B cell (primary cell): ENCODE data around the gene MAG. TPM values are rescaled to one million over a fixed set of nuclear protein-coding genes. Genes with fewer than 3 reads are reported as not detected.
A peak's percentile ranks its signal among the peaks of the same experiment; 100 is the strongest.

Experiments
- ATAC-seq: fragments of 200-7000 bp; cut with Tn5 transposase; one replicate; pipeline ENCODE4 v1.10.0; 2021; ENCODE audit warnings: low read depth, mild to moderate bottlenecking, moderate number of reproducible peaks, moderate library complexity
- CTCF ChIA-PET: fragments of 350-600 bp; sonication (Branson Sonifier 250); formaldehyde crosslinking; loops from one replicate; lab custom pipeline; 2021; ENCODE audit warnings: antibody characterized with exemption, inconsistent platforms; lab: Charles Lee
- POLR2A ChIA-PET: fragments of 350-600 bp; sonication (Branson Sonifier 250); formaldehyde crosslinking; loops from one replicate; lab custom pipeline; 2021; ENCODE audit warnings: antibody characterized with exemption; lab: Charles Lee
- DNase-seq: peaks from one replicate; pipeline ENCODE4 v3.0.0; 2013
- H2AFZ ChIP-seq: 2 replicates; pipeline ENCODE4 v1.6.1; 2012; ENCODE audit warnings: mild to moderate bottlenecking, low read depth, low read length; ENCODE audit not compliant: insufficient read depth, poor library complexity, severe bottlenecking
- H3K27ac ChIP-seq, 2 donors: 1 replicate in 1 of 2; 2 replicates in 1 of 2; pipeline ENCODE4 v1.5.1; 2012 to 2013; ENCODE audit warnings: low read length in 2 of 2, mild to moderate bottlenecking in 2 of 2, moderate library complexity in 1 of 2
- H3K27me3 ChIP-seq, 4 experiments: fragments of 200-600 bp in 1 of 4; sonication (generic) in 1 of 4; replicated peaks in 1 of 4; 1 replicate in 2 of 4; 2 replicates in 2 of 4; pipeline versions ENCODE4 v1.6.1 to v1.7.0; 2013 to 2016; ENCODE audit warnings: low read length in 3 of 4, mild to moderate bottlenecking in 2 of 4, mixed read lengths in 1 of 4, moderate library complexity in 1 of 4; ENCODE audit not compliant: insufficient read depth in 4 of 4, control insufficient read depth in 3 of 4; ENCODE audit errors: control extremely low read depth in 1 of 4
- H3K36me3 ChIP-seq, 2 experiments: replicated peaks in 1 of 2; 1 replicate in 1 of 2; 2 replicates in 1 of 2; pipeline versions ENCODE4 v1.6.1 to v1.7.1; 2013; ENCODE audit warnings: low read length in 1 of 2; ENCODE audit not compliant: insufficient read depth in 2 of 2, control insufficient read depth in 1 of 2; ENCODE audit errors: control extremely low read depth in 1 of 2, extremely low read depth in 1 of 2
- H3K4me1 ChIP-seq, 2 donors: fragments of 200-600 bp in 1 of 2; sonication (generic) in 1 of 2; 1 replicate in 1 of 2; 2 replicates in 1 of 2; pipeline versions ENCODE4 v1.5.1 to v1.6.1; 2013 to 2017; ENCODE audit warnings: low read length in 2 of 2; ENCODE audit not compliant: control insufficient read depth in 2 of 2, insufficient read depth in 2 of 2
- H3K4me2 ChIP-seq: replicated peaks from 2 replicates; pipeline ENCODE3; 2012; ENCODE audit warnings: mild to moderate bottlenecking, low read depth, low read length; ENCODE audit not compliant: poor library complexity, severe bottlenecking
- H3K4me3 ChIP-seq, 5 experiments: fragments of 200-600 bp in 1 of 5; sonication (generic) in 1 of 5; 1 replicate in 3 of 5; 2 replicates in 2 of 5; pipeline versions ENCODE4 v1.5.1 to v1.7.0; 2011 to 2016; ENCODE audit warnings: low read length in 4 of 5, mild to moderate bottlenecking in 4 of 5, low read depth in 2 of 5, control low read depth in 1 of 5, moderate library complexity in 1 of 5; ENCODE audit not compliant: insufficient read depth in 1 of 5; ENCODE audit errors: control extremely low read depth in 1 of 5, extremely low read depth in 1 of 5
- H3K79me2 ChIP-seq: fragments of 200-600 bp; sonication (generic); one replicate; pipeline ENCODE4 v1.6.0; 2016; ENCODE audit warnings: low read length; ENCODE audit not compliant: control insufficient read depth, insufficient read depth
- H3K9ac ChIP-seq: fragments of 200-600 bp; sonication (generic); 2 replicates; pipeline ENCODE4 v1.6.1; 2017; ENCODE audit warnings: mild to moderate bottlenecking, low read length, moderate library complexity
- H3K9me3 ChIP-seq, 3 donors: one replicate each; pipeline versions ENCODE4 v1.6.1 to v1.7.1; 2013; ENCODE audit warnings: low read length in 2 of 3; ENCODE audit not compliant: control insufficient read depth in 2 of 3, insufficient read depth in 1 of 3; ENCODE audit errors: control extremely low read depth in 1 of 3
- H4K20me1 ChIP-seq: 2 replicates; pipeline ENCODE4 v1.6.0; 2012; ENCODE audit warnings: mild to moderate bottlenecking, low read length; ENCODE audit not compliant: insufficient read depth, control insufficient read depth, poor library complexity, severe bottlenecking
- H3K27ac Mint-ChIP-seq: one replicate; pipeline ENCODE4 v1.8.0; 2021; ENCODE audit warnings: mixed read lengths
- H3K27me3 Mint-ChIP-seq: one replicate; pipeline ENCODE4 v1.8.0; 2021; ENCODE audit warnings: mixed read lengths
- H3K4me1 Mint-ChIP-seq: one replicate; pipeline ENCODE4 v1.8.0; 2021; ENCODE audit warnings: mixed read lengths
- H3K4me3 Mint-ChIP-seq: one replicate; pipeline ENCODE4 v1.8.0; 2021; ENCODE audit warnings: mixed read lengths
- H3K9me3 Mint-ChIP-seq: one replicate; pipeline ENCODE4 v1.8.0; 2022; ENCODE audit warnings: mixed read lengths; ENCODE audit not compliant: insufficient read depth
- CTCF ChIP-seq: fragments of 200-600 bp; IDR thresholded peaks from one replicate; pipeline ENCODE4 v1.8.0; 2022; ENCODE audit warnings: antibody characterized with exemption, mild to moderate bottlenecking
- EZH2 ChIP-seq: IDR thresholded peaks from 2 replicates; pipeline ENCODE4 v1.6.1; 2012; ENCODE audit warnings: borderline replicate concordance, low read depth, mild to moderate bottlenecking, moderate library complexity, low read length; ENCODE audit not compliant: insufficient read depth, poor library complexity, severe bottlenecking
- whole genome bisulfite sequencing: methylation state at CpG from one replicate; pipeline ENCODE4 v1.1.5; 2013; ENCODE audit warnings: missing lambda C conversion rate; ENCODE audit not compliant: insufficient coverage; 5-methylcytosine and 5-hydroxymethylcytosine counted together
- intact Hi-C: fragments of 100-400 bp; cut with micrococcal nuclease; formaldehyde crosslinking; loops from one replicate; pipeline ENCODE4 v1.10.0; 2022
- polyA plus RNA-seq: library from polyadenylated mRNA; depleted of rRNA; stranded (reverse); fragments of >200 nt; gene quantifications from 2 replicates; pipeline ENCODE4 v1.2.3, GENCODE V29; 2012
- total RNA-seq, 2 donors: library from RNA; stranded (reverse); fragments of 120-200 nt in 1 of 2; gene quantifications; 1 replicate in 1 of 2; 2 replicates in 1 of 2; pipeline versions ENCODE4 v1.2.3 to v1.2.4, GENCODE V29; 2013 to 2022

MAG gene
- total and polyA plus RNA-seq, 2 donors (not counting 1 experiment from before 2014, with no cell fraction given), result 0.12 to 0.58 TPM

DNA sequence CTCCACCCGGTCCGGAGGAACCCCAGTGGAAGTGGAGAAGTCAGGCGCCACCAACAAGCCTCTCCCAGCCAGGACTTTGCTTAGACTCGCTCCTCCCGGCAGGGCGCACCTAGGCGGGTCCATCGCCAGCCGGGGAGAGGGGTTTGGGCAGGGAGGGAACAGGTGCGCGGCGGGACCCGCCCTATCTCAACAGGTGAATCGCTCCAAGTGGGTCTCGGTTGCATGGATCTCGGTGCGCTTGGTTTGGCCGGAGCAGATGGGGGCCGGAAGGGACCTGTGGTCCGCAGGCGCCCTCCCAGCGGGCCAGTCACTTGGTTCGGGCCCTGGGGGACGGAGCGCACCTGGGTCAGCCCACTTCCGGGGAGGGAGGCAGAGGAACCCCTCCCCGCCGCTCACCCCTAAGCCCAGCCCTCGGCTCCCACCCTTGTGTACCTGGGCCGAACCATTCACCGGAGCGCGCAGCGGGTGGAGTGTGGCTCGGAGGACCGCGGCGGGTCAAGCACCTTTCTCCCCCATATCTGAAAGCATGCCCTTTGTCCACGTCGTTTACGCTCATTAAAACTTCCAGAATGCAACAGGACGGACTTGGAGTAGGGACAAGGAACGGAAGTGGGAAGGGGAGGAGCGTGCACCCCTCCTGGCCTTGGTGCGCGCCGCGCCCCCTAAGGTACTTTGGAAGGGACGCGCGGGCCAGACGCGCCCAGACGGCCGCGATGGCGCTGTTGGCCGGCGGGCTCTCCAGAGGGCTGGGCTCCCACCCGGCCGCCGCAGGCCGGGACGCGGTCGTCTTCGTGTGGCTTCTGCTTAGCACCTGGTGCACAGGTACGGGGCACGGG, 43.4 kb upstream of the MAG start, which contains the start of gene LSR:
LSR (plus strand) TSS at position 693 of the 836 bp plus-strand sequence; CDS start at position 714, 21 bp downstream.
- CTCF ChIA-PET, result no interaction called here
- H3K4me3 Mint-ChIP-seq, result peak within 1 kb of the TSS; percentile 89
- TF ChIP-seq CTCF (no peak), EZH2 (no peak)

More for the DNA sequence above, 43.4 kb upstream of the MAG start, which contains the start of gene LSR:
- Mint-ChIP-seq H3K4me1 (peaks cover 26% of the 10 kb centered on the region), H3K27ac (peak within 1 kb of the TSS; percentile 98), H3K27me3 (peaks cover 5% of the 10 kb centered on the region), H3K9me3 (no peaks in the 10 kb centered on the region)
- DNase-seq, result peak; percentile 90
- under 1% methylated on average over 68 of the region's 69 CpGs for WGBS
- Histone ChIP-seq H3K4me3 (peak within 1 kb of the TSS; percentile 30 to 93 (median 76)), H3K9me3 (peaks cover 0 to 3% (median 0%) of the 10 kb centered on the region in 3 donors), H3K27ac (peak within 1 kb of the TSS; percentile 77 to 86), H3K79me2 (no peaks in the 10 kb centered on the region), H2AFZ (peak within 1 kb of the TSS; percentile 86), H3K27me3 (peaks cover 0 to 6% (median 0%) of the 10 kb centered on the region in 4 experiments), H3K9ac (peak within 1 kb of the TSS; percentile 92), H3K36me3 (no peaks in the 10 kb centered on the region), H3K4me2 (peak within 1 kb of the TSS; percentile 97), H3K4me1 (peaks cover 13 to 30% of the 10 kb centered on the region in 2 donors), H4K20me1 (peaks cover 5% of the 10 kb centered on the region)
- intact Hi-C loops, result loop anchor here (1.0 to 2.0 kb wide), 5 partner anchors 20 to 107 kb away; partner anchors contain the start of genes FXYD5 and USF2
- POLR2A ChIA-PET, result no interaction called here
- ATAC-seq, result peak; percentile 88
